HepG2 (cell line): Measurements from ENCODE around the gene SDK2. TPM values are rescaled to one million over a fixed set of nuclear protein-coding genes. Genes with fewer than 3 reads are reported as not detected.

ENCODE experiments used
- ATF4 ChIP-seq, 2 experiments: fragments of 450-650 bp in 1 of 2; sonication (generic) in 1 of 2; formaldehyde crosslinking; IDR thresholded peaks; 2 replicates each; pipeline versions ENCODE4 v1.5.0 to v1.8.0; 2020 to 2022; ENCODE audit warnings: mild to moderate bottlenecking in 1 of 2, missing genetic modification reagents in 1 of 2
- ATF7 ChIP-seq, 2 experiments: fragments of 450-650 bp in 1 of 2; sonication (generic) in 1 of 2; formaldehyde crosslinking in 1 of 2; IDR thresholded peaks; 2 replicates each; pipeline versions ENCODE4 v1.4.0 to v1.6.1; 2016 to 2020; ENCODE audit warnings: antibody characterized with exemption in 1 of 2, mild to moderate bottlenecking in 1 of 2, missing genetic modification reagents in 1 of 2
- CBX1 ChIP-seq: IDR thresholded peaks from one replicate; pipeline ENCODE4 v1.6.1; 2016; ENCODE audit warnings: antibody characterized with exemption, low read depth
- FOSL2 ChIP-seq: sonication (generic); formaldehyde crosslinking; IDR thresholded peaks from 2 replicates; pipeline ENCODE4 v1.4.0; 2020; ENCODE audit warnings: missing genetic modification reagents
- MYC ChIP-seq: sonication (generic); formaldehyde crosslinking; IDR thresholded peaks from 2 replicates; pipeline ENCODE4 v1.9.0; 2021; ENCODE audit warnings: missing genetic modification reagents, borderline replicate concordance
- NFE2L2 ChIP-seq: fragments of 150-350 bp; IDR thresholded peaks from 2 replicates; pipeline ENCODE4 v1.6.1; 2014; ENCODE audit warnings: low read length
- PAF1 ChIP-seq: IDR thresholded peaks from 2 replicates; pipeline ENCODE4 v1.6.1; 2016; ENCODE audit warnings: missing genetic modification reagents, missing compliant biosample characterization
- SP4 ChIP-seq: sonication (generic); formaldehyde crosslinking; IDR thresholded peaks from 2 replicates; pipeline ENCODE4 v1.8.1; 2023; ENCODE audit warnings: mild to moderate bottlenecking, missing genetic modification reagents
- STAT5B ChIP-seq: sonication (generic); formaldehyde crosslinking; IDR thresholded peaks from 2 replicates; pipeline ENCODE4 v1.4.0; 2020; ENCODE audit warnings: missing genetic modification reagents
- ZFP91 ChIP-seq: sonication (generic); formaldehyde crosslinking; IDR thresholded peaks from 2 replicates; pipeline ENCODE4 v1.9.0; 2022; ENCODE audit warnings: missing genetic modification reagents, mild to moderate bottlenecking, borderline replicate concordance
- ZMYM4 ChIP-seq: sonication (generic); formaldehyde crosslinking; IDR thresholded peaks from 2 replicates; pipeline ENCODE4 v1.8.1; 2023; ENCODE audit warnings: mild to moderate bottlenecking, missing genetic modification reagents
- ZNF616 ChIP-seq: sonication (generic); formaldehyde crosslinking; IDR thresholded peaks from 2 replicates; pipeline ENCODE4 v1.5.0; 2020; ENCODE audit warnings: low read depth, mild to moderate bottlenecking, missing genetic modification reagents
- ZSCAN25 ChIP-seq: sonication (generic); formaldehyde crosslinking; IDR thresholded peaks from 2 replicates; pipeline ENCODE4 v1.8.0; 2022; ENCODE audit warnings: mild to moderate bottlenecking, missing genetic modification reagents
- polyA plus RNA-seq, 8 experiments: library from polyadenylated mRNA; depleted of rRNA in 3 of 8; stranded (reverse) in 7 of 8; unstranded in 1 of 8; fragments of >200 nt; fragmentation: Illumina TruSeq in 4 of 8; extraction: Trizol in 4 of 8; gene quantifications; 2 replicates each; pipeline versions ENCODE4 v1.2.1 to v1.2.3, GENCODE V29; 2011 to 2016; ENCODE audit warnings: low read depth in 4 of 8, missing spikeins in 1 of 8, mixed read lengths in 1 of 8; ENCODE audit not compliant: insufficient read depth in 1 of 8
- total RNA-seq, 5 experiments: library from RNA; depleted of rRNA; stranded (reverse); fragments of >200 nt; fragmentation: Illumina TruSeq; extraction: Trizol; gene quantifications; 2 replicates each; pipeline ENCODE4 v1.2.3, GENCODE V29; 2016; ENCODE audit warnings: low read depth in 1 of 5
- TF ChIP-seq, protein P1 (sequence below): sonication (generic); formaldehyde crosslinking; IDR thresholded peaks from 2 replicates; pipeline ENCODE4 v1.4.0; 2020; ENCODE audit warnings: missing genetic modification reagents, mild to moderate bottlenecking, borderline replicate concordance
- TF ChIP-seq, protein P2 (sequence below): sonication (generic); formaldehyde crosslinking; IDR thresholded peaks from 2 replicates; pipeline ENCODE4 v1.4.0; 2020; ENCODE audit warnings: missing genetic modification reagents
- TF ChIP-seq, protein P3 (sequence below): sonication (generic); formaldehyde crosslinking; IDR thresholded peaks from 2 replicates; pipeline ENCODE4 v1.4.0; 2020; ENCODE audit warnings: missing genetic modification reagents

Gene SDK2
- total and polyA plus RNA-seq, 2 of the 13 experiments (the other 11 are each of a cell fraction or from before 2014, with no cell fraction given): not detected

DNA sequence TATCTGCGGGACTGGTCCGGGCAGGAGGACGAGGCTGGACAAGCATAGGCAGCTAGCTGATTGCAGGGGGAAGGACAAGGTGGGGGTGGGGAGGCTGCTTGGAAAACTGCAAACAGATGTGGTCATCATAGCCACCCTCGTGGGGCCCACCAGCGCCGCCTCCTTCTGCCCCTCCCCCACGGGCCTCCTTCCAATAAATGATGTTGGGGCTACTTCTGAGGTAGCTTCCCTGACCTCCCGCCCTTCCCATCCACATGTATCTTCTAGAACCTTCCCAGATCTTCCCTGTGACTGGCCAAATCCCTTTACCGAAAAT lies 320.1 kb downstream of the SDK2 start (continued):
- TF ChIP-seq, protein P1, sequence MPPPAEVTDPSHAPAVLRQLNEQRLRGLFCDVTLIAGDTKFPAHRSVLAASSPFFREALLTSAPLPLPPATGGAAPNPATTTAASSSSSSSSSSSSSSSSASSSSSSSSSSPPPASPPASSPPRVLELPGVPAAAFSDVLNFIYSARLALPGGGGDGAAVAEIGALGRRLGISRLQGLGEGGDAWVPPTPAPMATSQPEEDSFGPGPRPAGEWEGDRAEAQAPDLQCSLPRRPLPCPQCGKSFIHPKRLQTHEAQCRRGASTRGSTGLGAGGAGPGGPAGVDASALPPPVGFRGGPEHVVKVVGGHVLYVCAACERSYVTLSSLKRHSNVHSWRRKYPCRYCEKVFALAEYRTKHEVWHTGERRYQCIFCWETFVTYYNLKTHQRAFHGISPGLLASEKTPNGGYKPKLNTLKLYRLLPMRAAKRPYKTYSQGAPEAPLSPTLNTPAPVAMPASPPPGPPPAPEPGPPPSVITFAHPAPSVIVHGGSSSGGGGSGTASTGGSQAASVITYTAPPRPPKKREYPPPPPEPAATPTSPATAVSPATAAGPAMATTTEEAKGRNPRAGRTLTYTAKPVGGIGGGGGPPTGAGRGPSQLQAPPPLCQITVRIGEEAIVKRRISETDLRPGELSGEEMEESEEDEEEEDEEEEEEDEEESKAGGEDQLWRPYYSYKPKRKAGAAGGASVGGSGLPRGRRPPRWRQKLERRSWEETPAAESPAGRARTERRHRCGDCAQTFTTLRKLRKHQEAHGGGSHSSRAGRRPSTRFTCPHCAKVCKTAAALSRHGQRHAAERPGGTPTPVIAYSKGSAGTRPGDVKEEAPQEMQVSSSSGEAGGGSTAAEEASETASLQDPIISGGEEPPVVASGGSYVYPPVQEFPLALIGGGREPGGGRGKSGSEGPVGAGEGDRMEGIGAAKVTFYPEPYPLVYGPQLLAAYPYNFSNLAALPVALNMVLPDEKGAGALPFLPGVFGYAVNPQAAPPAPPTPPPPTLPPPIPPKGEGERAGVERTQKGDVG: 0 out of 2 replicates have a peak, but pooled peaks have one; percentile 31
- TF ChIP-seq MYC (CRISPR knock-in tag) (no peak), PAF1 (no peak), SP4 (CRISPR knock-in tag) (no peak), ZNF616 (no peak), ATF7 (IDR thresholded peaks at IDR 0.05) (no peak), ATF7 (CRISPR knock-in tag; IDR thresholded peaks at IDR 0.05) (0 out of 2 replicates have a peak, but pooled peaks have one; percentile 38), NFE2L2 (no peak), ZSCAN25 (CRISPR knock-in tag) (no peak), FOSL2 (CRISPR knock-in tag) (peak; percentile 42; the same call in 1 of the 2 replicates), ZFP91 (CRISPR knock-in tag) (peak; percentile 24; the same call in 1 of the 2 replicates), ATF4 (CRISPR knock-in tag; IDR thresholded peaks at IDR 0.05) (no peak), ZMYM4 (peak; percentile 37; the same call in 1 of the 2 replicates), CBX1 (no peak), STAT5B (CRISPR knock-in tag) (no peak)
- TF ChIP-seq, protein P2, sequence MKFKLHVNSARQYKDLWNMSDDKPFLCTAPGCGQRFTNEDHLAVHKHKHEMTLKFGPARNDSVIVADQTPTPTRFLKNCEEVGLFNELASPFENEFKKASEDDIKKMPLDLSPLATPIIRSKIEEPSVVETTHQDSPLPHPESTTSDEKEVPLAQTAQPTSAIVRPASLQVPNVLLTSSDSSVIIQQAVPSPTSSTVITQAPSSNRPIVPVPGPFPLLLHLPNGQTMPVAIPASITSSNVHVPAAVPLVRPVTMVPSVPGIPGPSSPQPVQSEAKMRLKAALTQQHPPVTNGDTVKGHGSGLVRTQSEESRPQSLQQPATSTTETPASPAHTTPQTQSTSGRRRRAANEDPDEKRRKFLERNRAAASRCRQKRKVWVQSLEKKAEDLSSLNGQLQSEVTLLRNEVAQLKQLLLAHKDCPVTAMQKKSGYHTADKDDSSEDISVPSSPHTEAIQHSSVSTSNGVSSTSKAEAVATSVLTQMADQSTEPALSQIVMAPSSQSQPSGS (CRISPR knock-in tag): 0 out of 2 replicates have a peak, but pooled peaks have one; percentile 27
- TF ChIP-seq, protein P3, sequence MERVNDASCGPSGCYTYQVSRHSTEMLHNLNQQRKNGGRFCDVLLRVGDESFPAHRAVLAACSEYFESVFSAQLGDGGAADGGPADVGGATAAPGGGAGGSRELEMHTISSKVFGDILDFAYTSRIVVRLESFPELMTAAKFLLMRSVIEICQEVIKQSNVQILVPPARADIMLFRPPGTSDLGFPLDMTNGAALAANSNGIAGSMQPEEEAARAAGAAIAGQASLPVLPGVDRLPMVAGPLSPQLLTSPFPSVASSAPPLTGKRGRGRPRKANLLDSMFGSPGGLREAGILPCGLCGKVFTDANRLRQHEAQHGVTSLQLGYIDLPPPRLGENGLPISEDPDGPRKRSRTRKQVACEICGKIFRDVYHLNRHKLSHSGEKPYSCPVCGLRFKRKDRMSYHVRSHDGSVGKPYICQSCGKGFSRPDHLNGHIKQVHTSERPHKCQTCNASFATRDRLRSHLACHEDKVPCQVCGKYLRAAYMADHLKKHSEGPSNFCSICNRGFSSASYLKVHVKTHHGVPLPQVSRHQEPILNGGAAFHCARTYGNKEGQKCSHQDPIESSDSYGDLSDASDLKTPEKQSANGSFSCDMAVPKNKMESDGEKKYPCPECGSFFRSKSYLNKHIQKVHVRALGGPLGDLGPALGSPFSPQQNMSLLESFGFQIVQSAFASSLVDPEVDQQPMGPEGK (CRISPR knock-in tag): 0 out of 2 replicates have a peak, but pooled peaks have one; percentile 34
- TF ChIP-seq, all 625 proteins: peak for 12
